Measurements from ENCODE around the gene NUDT8.

DNA sequence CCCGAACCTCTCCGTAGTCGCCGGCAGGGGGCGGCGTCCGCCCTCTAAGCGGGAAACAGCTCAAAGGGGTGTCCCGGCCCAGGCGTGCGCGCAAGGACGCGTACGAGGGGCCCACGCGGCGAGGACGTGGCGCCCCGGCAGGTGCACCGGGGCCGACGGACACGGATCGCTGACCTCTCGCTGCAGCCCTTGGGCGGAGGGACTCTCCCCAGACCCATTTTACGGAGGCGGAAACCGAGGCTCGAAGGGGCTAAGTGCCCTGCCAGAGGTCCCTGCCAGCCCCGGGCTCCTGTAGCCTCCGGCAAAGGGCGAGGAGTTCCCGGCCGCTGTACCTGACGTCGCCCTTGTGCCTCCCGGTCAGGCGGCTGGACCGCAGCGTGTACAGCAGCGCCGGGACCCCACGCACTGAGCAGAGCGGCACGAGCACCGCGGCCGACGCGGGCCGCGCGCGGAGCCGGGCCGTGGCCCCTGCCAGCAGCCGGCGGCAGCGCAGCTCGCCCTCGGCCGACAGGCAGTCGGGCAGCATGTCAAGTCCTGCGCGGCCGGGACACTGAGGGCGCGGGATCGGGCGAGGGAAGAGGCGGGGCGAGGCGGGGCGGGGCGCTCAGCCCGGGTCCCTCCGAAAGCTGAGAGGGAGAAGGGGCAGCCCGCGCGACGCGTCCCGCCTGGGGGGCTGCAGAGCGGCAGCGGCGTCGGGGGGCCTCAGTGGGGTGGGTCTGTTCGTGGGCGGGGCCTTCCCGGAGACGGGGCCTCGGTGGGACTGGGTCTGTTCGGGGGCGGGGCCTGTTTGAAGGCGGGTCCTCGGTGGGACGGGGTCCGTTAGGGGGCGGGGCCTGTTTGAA is at the start of gene NUDT8:
- TF ChIP-seq, protein P1, sequence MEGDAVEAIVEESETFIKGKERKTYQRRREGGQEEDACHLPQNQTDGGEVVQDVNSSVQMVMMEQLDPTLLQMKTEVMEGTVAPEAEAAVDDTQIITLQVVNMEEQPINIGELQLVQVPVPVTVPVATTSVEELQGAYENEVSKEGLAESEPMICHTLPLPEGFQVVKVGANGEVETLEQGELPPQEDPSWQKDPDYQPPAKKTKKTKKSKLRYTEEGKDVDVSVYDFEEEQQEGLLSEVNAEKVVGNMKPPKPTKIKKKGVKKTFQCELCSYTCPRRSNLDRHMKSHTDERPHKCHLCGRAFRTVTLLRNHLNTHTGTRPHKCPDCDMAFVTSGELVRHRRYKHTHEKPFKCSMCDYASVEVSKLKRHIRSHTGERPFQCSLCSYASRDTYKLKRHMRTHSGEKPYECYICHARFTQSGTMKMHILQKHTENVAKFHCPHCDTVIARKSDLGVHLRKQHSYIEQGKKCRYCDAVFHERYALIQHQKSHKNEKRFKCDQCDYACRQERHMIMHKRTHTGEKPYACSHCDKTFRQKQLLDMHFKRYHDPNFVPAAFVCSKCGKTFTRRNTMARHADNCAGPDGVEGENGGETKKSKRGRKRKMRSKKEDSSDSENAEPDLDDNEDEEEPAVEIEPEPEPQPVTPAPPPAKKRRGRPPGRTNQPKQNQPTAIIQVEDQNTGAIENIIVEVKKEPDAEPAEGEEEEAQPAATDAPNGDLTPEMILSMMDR (IDR thresholded peaks at IDR 0.05; ENCODE audit: insufficient read depth, low read depth, low read length) = no peak
- TF ChIP-seq EZH2 (IDR thresholded peaks at IDR 0.05; ENCODE audit: insufficient read depth, low read length) = no peak

Measured in astrocyte (in vitro differentiated cells and primary cell).